Measurements from ENCODE around the gene JAKMIP2.

DNA sequence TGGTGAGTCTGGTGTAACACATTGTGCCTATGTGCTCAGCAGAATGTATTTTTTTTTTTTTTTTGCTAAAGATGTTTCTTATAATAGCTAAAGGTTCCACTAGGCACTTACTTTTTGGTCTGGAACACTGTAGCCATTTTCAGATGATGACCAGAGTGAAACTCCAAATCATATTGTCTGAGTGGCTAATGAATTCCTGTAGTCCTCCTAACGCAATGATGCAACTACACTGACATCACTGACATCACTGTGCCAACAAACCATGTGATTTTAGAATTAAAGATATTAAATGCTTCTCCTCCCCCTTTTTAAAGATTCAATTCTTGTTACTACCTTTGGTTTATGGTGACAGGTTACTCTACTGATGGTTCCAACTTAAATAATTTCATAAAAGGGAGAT lies 28.8 kb downstream of the JAKMIP2 start:
- no peak for TF ChIP-seq POLR2A (IDR thresholded peaks at IDR 0.05)
- TF ChIP-seq, protein P1, sequence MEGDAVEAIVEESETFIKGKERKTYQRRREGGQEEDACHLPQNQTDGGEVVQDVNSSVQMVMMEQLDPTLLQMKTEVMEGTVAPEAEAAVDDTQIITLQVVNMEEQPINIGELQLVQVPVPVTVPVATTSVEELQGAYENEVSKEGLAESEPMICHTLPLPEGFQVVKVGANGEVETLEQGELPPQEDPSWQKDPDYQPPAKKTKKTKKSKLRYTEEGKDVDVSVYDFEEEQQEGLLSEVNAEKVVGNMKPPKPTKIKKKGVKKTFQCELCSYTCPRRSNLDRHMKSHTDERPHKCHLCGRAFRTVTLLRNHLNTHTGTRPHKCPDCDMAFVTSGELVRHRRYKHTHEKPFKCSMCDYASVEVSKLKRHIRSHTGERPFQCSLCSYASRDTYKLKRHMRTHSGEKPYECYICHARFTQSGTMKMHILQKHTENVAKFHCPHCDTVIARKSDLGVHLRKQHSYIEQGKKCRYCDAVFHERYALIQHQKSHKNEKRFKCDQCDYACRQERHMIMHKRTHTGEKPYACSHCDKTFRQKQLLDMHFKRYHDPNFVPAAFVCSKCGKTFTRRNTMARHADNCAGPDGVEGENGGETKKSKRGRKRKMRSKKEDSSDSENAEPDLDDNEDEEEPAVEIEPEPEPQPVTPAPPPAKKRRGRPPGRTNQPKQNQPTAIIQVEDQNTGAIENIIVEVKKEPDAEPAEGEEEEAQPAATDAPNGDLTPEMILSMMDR (IDR thresholded peaks at IDR 0.05) = no peak
